ENCODE measurements around the gene SH3TC1.

SH3TC1 gene

DNA sequence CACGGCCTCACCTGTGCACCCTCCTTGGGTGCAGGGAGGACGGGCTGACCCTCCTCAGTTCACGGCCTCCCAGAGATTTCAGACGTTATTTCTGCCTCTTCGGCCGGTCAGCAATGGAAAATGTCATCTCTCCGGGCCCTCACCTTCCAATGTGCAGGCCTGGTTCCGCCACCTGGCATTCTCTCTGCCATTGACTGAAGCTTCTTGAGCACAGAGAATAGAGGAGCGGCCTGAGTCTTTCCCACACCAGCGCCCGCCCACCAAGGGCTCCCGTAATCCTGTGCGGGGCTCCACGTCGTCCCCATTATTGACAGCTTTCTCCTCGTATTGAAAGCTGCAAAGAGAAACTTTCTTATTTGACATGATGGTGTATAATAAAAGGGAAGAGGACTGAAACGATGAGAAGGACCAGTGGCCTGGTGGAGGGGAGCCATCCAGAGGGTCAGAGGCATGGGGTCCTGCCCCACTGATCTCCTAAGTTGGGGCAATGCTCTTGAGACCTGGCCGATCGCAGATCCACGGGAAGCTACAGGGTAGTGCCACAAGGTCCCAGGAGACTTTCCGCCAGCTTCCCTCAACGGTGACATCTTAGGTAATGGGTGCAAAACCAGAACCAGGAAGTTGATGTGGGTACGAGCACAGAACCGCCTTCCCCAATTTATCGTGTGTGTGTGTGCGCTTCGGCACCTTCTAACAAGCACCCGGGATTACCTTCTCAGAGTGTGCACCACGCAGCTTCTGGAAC, 91.0 kb downstream of the SH3TC1 start:
- no peak for DNase-seq (ENCODE audit: low read depth)

DNA sequence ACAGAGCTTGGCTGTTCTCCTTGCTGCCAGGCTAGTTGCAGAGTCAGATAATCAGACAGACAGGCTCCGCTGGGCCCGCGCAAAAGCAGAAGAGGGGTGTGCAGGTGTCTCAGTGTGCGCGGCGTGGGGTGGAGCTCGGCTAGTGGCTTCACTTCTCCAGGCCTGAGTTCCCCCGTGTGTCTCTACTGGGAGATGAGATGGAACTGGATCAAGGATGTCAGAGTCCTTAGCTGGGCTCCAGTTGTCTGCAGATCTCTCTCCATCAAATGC, 91.5 kb downstream of the SH3TC1 start:
- no peak for DNase-seq (ENCODE audit: low read depth)

Data from GM04503 (cell line).